ENCODE measurements around the gene PALLD. TPM values are rescaled to one million over a fixed set of nuclear protein-coding genes. Genes with fewer than 3 reads are reported as not detected.

PALLD gene
- total and polyA plus RNA-seq, 2 of the 13 experiments (the other 11 are each of a cell fraction or from before 2014, with no cell fraction given) = 0.50 to 1.5 TPM

GRCh38 chr4:168652755-168653154, 155.9 kb downstream of the PALLD start (continued):
- TF ChIP-seq, protein P1, sequence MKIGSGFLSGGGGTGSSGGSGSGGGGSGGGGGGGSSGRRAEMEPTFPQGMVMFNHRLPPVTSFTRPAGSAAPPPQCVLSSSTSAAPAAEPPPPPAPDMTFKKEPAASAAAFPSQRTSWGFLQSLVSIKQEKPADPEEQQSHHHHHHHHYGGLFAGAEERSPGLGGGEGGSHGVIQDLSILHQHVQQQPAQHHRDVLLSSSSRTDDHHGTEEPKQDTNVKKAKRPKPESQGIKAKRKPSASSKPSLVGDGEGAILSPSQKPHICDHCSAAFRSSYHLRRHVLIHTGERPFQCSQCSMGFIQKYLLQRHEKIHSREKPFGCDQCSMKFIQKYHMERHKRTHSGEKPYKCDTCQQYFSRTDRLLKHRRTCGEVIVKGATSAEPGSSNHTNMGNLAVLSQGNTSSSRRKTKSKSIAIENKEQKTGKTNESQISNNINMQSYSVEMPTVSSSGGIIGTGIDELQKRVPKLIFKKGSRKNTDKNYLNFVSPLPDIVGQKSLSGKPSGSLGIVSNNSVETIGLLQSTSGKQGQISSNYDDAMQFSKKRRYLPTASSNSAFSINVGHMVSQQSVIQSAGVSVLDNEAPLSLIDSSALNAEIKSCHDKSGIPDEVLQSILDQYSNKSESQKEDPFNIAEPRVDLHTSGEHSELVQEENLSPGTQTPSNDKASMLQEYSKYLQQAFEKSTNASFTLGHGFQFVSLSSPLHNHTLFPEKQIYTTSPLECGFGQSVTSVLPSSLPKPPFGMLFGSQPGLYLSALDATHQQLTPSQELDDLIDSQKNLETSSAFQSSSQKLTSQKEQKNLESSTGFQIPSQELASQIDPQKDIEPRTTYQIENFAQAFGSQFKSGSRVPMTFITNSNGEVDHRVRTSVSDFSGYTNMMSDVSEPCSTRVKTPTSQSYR (CRISPR knock-in tag; IDR thresholded peaks at IDR 0.05; ENCODE audit: borderline replicate concordance) = no peak

DNA sequence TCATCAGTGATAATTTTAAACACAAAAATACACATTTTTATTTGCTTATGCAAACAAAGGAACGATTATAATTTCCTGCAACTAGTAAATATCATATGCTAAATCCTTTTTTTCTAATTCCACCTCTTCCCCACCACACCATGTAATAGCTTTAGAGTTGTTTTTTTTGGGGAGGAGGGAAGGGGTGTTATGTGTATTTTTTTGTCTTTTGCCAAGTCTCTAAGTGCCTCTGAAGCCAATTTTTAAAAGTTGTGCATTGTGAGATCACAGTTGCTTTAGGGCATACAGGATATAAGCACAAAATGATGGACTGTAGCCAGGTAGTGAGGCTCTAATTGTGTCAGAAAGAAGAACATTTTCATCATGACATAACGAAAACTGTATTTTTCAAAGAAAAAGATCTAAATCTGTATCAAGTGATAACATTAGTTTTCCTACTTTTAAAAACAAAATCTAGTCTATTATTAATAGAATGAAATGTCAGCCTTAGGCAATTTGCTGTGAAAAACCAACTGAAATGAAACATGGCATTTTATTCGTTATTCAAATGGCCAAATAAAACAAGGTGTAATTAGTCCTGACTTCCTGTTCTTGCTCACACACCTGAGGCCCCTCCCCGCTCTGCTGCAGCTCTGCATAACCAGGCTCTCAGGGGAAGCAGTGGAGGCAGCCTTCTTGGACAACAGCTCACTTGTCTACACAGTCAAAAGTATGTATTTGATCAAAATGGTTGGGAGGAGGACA, 157.4 kb downstream of the PALLD start:
- intact Hi-C loops (cut with micrococcal nuclease; ENCODE audit: unreplicated experiment) = no loop called here
- ChIA-PET CTCF (ENCODE audit: low intra/inter-chr PET ratio, low total read pairs) (no interaction called here), POLR2A (no interaction called here)

GRCh38 chr4:168654848-168655174, 158.0 kb downstream of the PALLD start:
- no peaks in the 10 kb centered on the region for H3K36me3 ChIP-seq (replicated peaks in 1 of 2; ENCODE audit: control insufficient read depth in 1 of 2, insufficient read depth in 2 of 2, low read length in 2 of 2)
- DNase-seq (ENCODE audit: low spot score) (no peak), FAIRE-seq (no peak), ATAC-seq (no peak)
- no peaks in the 10 kb centered on the region for H3K79me2 ChIP-seq (ENCODE audit: insufficient read depth, low read length)
- H4K20me1 ChIP-seq (ENCODE audit: insufficient read depth, low read length) = no peaks in the 10 kb centered on the region
- in situ Hi-C loops (cut with HindIII; ENCODE audit: extremely low pct_ligation_motif_present, low pct_unique_long_range_greater_than_20kb) = no loop called here
- CTCF ChIA-PET (ENCODE audit: low intra/inter-chr PET ratio, low total read pairs) = no interaction called here
- no peak overlapping the region for H3K4me3 ChIP-seq (replicated peaks in 1 of 3; ENCODE audit: insufficient read depth in 1 of 3, low read depth in 2 of 3, low read length in 3 of 3)
- no peak overlapping the region for H2AFZ ChIP-seq (ENCODE audit: low read length)
- POLR2A ChIA-PET = no interaction called here
- intact Hi-C loops (cut with micrococcal nuclease; ENCODE audit: unreplicated experiment) = no loop called here
- H3K4me2 ChIP-seq (ENCODE audit: low read depth, low read length) = no peak overlapping the region
- no TSS peak for BruUV-seq (replicated peaks)
- H3K27ac ChIP-seq (ENCODE audit: extremely low read length, insufficient read depth, low read length) = no peak overlapping the region
- no peaks in the 10 kb centered on the region; a peak in 2 of 5 replicates for H3K27me3 ChIP-seq (ENCODE audit: control insufficient read depth in 1 of 2, insufficient read depth in 2 of 2, low read length in 2 of 2)
- no peak overlapping the region for H3K9ac ChIP-seq (ENCODE audit: insufficient read depth, low read depth, low read length)
- no peaks in the 10 kb centered on the region for H3K4me1 ChIP-seq (ENCODE audit: insufficient read depth, low read length)
- no peaks in the 10 kb centered on the region for H3K9me3 ChIP-seq (ENCODE audit: low read length)
- no peak for TF ChIP-seq CHD2 (IDR thresholded peaks at IDR 0.05; ENCODE audit: low read depth, low read length)
- TF ChIP-seq KLF6 (CRISPR knock-in tag; IDR thresholded peaks at IDR 0.05) = no peak
- no peak for TF ChIP-seq ZNF749 (CRISPR knock-in tag; IDR thresholded peaks at IDR 0.05; ENCODE audit: borderline replicate concordance)
- TF ChIP-seq NFATC3 (CRISPR knock-in tag; IDR thresholded peaks at IDR 0.05) = no peak
- TF ChIP-seq NFE2 (CRISPR knock-in tag; IDR thresholded peaks at IDR 0.05) = no peak
- TF ChIP-seq, protein P1 (CRISPR knock-in tag; IDR thresholded peaks at IDR 0.05; ENCODE audit: borderline replicate concordance) = no peak
- no peak for TF ChIP-seq ZSCAN5A (CRISPR knock-in tag; IDR thresholded peaks at IDR 0.05; ENCODE audit: borderline replicate concordance)
- TF ChIP-seq ZNF282 (IDR thresholded peaks at IDR 0.05; ENCODE audit: partially characterized antibody) = no peak

More for the DNA sequence above, 157.4 kb downstream of the PALLD start:
- no peaks in the 10 kb centered on the region for H3K9me3 ChIP-seq (ENCODE audit: low read length)
- ATAC-seq (no peak), FAIRE-seq (no peak), DNase-seq (ENCODE audit: low spot score) (no peak)
- no peak overlapping the region for H3K9ac ChIP-seq (ENCODE audit: insufficient read depth, low read depth, low read length)
- no peak overlapping the region for H3K4me2 ChIP-seq (ENCODE audit: low read depth, low read length)
- no peaks in the 10 kb centered on the region for H3K79me2 ChIP-seq (ENCODE audit: insufficient read depth, low read length)
- H2AFZ ChIP-seq (ENCODE audit: low read length) = no peak overlapping the region
- in situ Hi-C loops (cut with HindIII; ENCODE audit: extremely low pct_ligation_motif_present, low pct_unique_long_range_greater_than_20kb) = no loop called here
- H4K20me1 ChIP-seq (ENCODE audit: insufficient read depth, low read length) = no peaks in the 10 kb centered on the region
- no peaks in the 10 kb centered on the region; a peak in 2 of 5 replicates for H3K27me3 ChIP-seq (ENCODE audit: control insufficient read depth in 1 of 2, insufficient read depth in 2 of 2, low read length in 2 of 2)
- WGBS (ENCODE audit: low lambda C conversion rate) = 6% methylated on average over 4 of the region's 4 CpGs
- BruUV-seq (replicated peaks) = no TSS peak
- no peak overlapping the region for H3K4me3 ChIP-seq (replicated peaks in 1 of 3; ENCODE audit: insufficient read depth in 1 of 3, low read depth in 2 of 3, low read length in 3 of 3)
- no peaks in the 10 kb centered on the region for H3K36me3 ChIP-seq (replicated peaks in 1 of 2; ENCODE audit: control insufficient read depth in 1 of 2, insufficient read depth in 2 of 2, low read length in 2 of 2)
- H3K4me1 ChIP-seq (ENCODE audit: insufficient read depth, low read length) = no peaks in the 10 kb centered on the region
- no peak overlapping the region for H3K27ac ChIP-seq (ENCODE audit: extremely low read length, insufficient read depth, low read length)
- TF ChIP-seq ZFP82 (CRISPR knock-in tag; IDR thresholded peaks at IDR 0.05; ENCODE audit: borderline replicate concordance) = no peak
- TF ChIP-seq SP1 (IDR thresholded peaks at IDR 0.05) = no peak
- no peak for TF ChIP-seq SP1 (CRISPR knock-in tag; IDR thresholded peaks at IDR 0.05)
- no peak for TF ChIP-seq HNF4A (CRISPR knock-in tag; IDR thresholded peaks at IDR 0.05)
